ENCODE data around the gene DNM3. TPM values are rescaled to one million over a fixed set of nuclear protein-coding genes. Genes with fewer than 3 reads are reported as not detected.

Gene DNM3
- total and polyA plus RNA-seq, 9 of the 15 experiments (the other 6 are each of a cell fraction or from before 2014, with no cell fraction given) = 0.08 to 0.36 (median 0.22) TPM; not detected in 1

- Histone ChIP-seq H3K4me1 (replicated peaks in 1 of 2; ENCODE audit: control insufficient read depth in 2 of 2, insufficient read depth in 2 of 2, low read length in 2 of 2) (no peaks in the 10 kb centered on the region), H3K9ac (ENCODE audit: insufficient read depth in 1 of 2, low read depth in 2 of 2, low read length in 2 of 2) (no peak overlapping the region), H4K20me1 (replicated peaks; ENCODE audit: control insufficient read depth, insufficient read depth, low read length) (no peaks in the 10 kb centered on the region), H3K4me2 (ENCODE audit: insufficient read depth, low read length) (no peak overlapping the region), H3K79me2 (ENCODE audit: control insufficient read depth, insufficient read depth, low read length) (no peaks in the 10 kb centered on the region), H3K4me3 (no peak overlapping the region), H3K27me3 (ENCODE audit: control insufficient read depth in 2 of 2, insufficient read depth in 2 of 2, low read length in 2 of 2) (peaks cover 5 to 19% of the 10 kb centered on the region in 2 experiments; a peak in 3 of 5 replicates), H3K9me3 (replicated peaks; ENCODE audit: control insufficient read depth, insufficient read depth, low read depth, low read length) (no peaks in the 10 kb centered on the region), H3K9me1 (ENCODE audit: control insufficient read depth, insufficient read depth, low read length) (no peaks in the 10 kb centered on the region), H2AFZ (ENCODE audit: low read depth, low read length) (no peak overlapping the region), H3K36me3 (ENCODE audit: control insufficient read depth, insufficient read depth, low read length) (no peaks in the 10 kb centered on the region), H3K27ac (ENCODE audit: extremely low read depth, low read depth, low read length) (no peak overlapping the region)
- FAIRE-seq (no peak), DNase-seq (ENCODE audit: extremely low read depth in 1 of 4, low spot score in 3 of 4) (no peak), ATAC-seq (no peak)
- WGBS (ENCODE audit: insufficient coverage, low coverage, missing lambda C conversion rate) = 8% methylated on average over 1 of the region's 1 CpG
- TF ChIP-seq ARID3A (IDR thresholded peaks at IDR 0.05; ENCODE audit: borderline replicate concordance, low read depth, low read length) = no peak
- TF ChIP-seq ATF3 (IDR thresholded peaks at IDR 0.05) = no peak
- TF ChIP-seq ATF3 (CRISPR knock-in tag; conservative IDR thresholded peaks at IDR 0.05) = no peak
- TF ChIP-seq, protein P1, sequence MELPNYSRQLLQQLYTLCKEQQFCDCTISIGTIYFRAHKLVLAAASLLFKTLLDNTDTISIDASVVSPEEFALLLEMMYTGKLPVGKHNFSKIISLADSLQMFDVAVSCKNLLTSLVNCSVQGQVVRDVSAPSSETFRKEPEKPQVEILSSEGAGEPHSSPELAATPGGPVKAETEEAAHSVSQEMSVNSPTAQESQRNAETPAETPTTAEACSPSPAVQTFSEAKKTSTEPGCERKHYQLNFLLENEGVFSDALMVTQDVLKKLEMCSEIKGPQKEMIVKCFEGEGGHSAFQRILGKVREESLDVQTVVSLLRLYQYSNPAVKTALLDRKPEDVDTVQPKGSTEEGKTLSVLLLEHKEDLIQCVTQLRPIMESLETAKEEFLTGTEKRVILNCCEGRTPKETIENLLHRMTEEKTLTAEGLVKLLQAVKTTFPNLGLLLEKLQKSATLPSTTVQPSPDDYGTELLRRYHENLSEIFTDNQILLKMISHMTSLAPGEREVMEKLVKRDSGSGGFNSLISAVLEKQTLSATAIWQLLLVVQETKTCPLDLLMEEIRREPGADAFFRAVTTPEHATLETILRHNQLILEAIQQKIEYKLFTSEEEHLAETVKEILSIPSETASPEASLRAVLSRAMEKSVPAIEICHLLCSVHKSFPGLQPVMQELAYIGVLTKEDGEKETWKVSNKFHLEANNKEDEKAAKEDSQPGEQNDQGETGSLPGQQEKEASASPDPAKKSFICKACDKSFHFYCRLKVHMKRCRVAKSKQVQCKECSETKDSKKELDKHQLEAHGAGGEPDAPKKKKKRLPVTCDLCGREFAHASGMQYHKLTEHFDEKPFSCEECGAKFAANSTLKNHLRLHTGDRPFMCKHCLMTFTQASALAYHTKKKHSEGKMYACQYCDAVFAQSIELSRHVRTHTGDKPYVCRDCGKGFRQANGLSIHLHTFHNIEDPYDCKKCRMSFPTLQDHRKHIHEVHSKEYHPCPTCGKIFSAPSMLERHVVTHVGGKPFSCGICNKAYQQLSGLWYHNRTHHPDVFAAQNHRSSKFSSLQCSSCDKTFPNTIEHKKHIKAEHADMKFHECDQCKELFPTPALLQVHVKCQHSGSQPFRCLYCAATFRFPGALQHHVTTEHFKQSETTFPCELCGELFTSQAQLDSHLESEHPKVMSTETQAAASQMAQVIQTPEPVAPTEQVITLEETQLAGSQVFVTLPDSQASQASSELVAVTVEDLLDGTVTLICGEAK (IDR thresholded peaks at IDR 0.05) = no peak
- TF ChIP-seq, protein P1 (CRISPR knock-in tag; IDR thresholded peaks at IDR 0.05) = no peak
- no peak for TF ChIP-seq ZNF212 (CRISPR knock-in tag; IDR thresholded peaks at IDR 0.05)
- TF ChIP-seq, protein P2, sequence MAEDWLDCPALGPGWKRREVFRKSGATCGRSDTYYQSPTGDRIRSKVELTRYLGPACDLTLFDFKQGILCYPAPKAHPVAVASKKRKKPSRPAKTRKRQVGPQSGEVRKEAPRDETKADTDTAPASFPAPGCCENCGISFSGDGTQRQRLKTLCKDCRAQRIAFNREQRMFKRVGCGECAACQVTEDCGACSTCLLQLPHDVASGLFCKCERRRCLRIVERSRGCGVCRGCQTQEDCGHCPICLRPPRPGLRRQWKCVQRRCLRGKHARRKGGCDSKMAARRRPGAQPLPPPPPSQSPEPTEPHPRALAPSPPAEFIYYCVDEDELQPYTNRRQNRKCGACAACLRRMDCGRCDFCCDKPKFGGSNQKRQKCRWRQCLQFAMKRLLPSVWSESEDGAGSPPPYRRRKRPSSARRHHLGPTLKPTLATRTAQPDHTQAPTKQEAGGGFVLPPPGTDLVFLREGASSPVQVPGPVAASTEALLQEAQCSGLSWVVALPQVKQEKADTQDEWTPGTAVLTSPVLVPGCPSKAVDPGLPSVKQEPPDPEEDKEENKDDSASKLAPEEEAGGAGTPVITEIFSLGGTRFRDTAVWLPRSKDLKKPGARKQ (CRISPR knock-in tag; IDR thresholded peaks at IDR 0.05) = no peak
- TF ChIP-seq ETS2 (tag; IDR thresholded peaks at IDR 0.05; ENCODE audit: borderline replicate concordance, poor library complexity, severe bottlenecking) = no peak
- in situ Hi-C loops (cut with MboI) = loop anchor here (10.0 kb wide), 1 partner anchor 587 kb away; no protein-coding TSS in a partner anchor
- no TSS peak for BruUV-seq (replicated peaks)
- intact Hi-C loops (cut with micrococcal nuclease) = loop anchor here (10.0 kb wide), 1 partner anchor 737 kb away; the partner anchor contains the start of gene MYOC
- POLR2A ChIA-PET = no interaction called here
- CTCF ChIA-PET (ENCODE audit: low intra/inter-chr PET ratio) = interaction anchor here (0.6 kb wide), 1 partner anchor 17 kb away, joined by 3 read pairs; no protein-coding TSS in a partner anchor
These were observed 550.7 kb downstream of the DNM3 start for GRCh38 chr1:172391976-172392375.
